Mammary epithelial cell (primary cell): Measurements from ENCODE around the gene PCYOX1L.

ENCODE experiments used
- EZH2 ChIP-seq: IDR thresholded peaks from 2 replicates; pipeline ENCODE4 v1.6.1; 2012; ENCODE audit warnings: low read length, inconsistent platforms, borderline replicate concordance
- TF ChIP-seq, protein P1 (sequence below), 2 donors: IDR thresholded peaks in 1 of 2; conservative IDR thresholded peaks in 1 of 2; 2 replicates each; pipeline ENCODE4 v1.5.1; 2011 to 2012; ENCODE audit warnings: inconsistent platforms in 2 of 2, low read length in 2 of 2, mild to moderate bottlenecking in 2 of 2, control low read depth in 1 of 2, low read depth in 1 of 2; ENCODE audit not compliant: insufficient read depth in 1 of 2; ENCODE audit errors: extremely low read depth in 1 of 2

DNA sequence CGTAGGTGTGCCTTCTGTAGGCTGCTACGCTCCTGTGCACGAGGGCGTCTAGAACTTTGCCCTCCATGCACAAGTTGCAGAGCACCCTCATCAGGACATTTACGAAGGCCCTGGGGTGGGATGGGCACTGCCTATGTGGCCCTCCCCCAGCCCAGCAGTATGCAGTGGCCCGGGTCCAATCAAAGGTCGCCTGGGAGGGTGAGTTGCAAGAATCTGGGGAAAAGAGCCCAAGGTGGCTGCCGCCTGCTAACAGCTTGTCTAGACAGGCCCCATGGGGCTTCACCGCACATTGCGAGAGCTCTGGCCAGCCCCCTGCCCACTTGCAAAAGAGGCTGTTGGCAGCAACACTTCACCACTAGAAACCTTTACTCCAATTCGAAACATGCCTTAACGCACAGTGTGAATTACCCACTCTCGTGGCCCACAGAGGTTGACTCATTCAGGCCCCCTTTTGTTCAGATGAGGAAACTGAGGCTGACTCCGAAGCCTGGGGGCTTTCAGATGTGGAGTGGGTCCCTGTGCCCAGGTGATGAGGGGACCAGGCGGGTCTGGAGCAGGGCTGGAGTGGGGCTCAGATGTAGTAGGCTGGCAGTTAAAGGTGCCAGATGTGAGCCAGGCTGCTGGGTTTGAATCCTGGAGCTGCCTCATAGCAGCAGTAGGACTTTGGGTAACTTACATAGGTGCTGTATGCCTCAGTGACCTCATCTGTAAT is 53.0 kb downstream of the PCYOX1L start:
- TF ChIP-seq, protein P1, sequence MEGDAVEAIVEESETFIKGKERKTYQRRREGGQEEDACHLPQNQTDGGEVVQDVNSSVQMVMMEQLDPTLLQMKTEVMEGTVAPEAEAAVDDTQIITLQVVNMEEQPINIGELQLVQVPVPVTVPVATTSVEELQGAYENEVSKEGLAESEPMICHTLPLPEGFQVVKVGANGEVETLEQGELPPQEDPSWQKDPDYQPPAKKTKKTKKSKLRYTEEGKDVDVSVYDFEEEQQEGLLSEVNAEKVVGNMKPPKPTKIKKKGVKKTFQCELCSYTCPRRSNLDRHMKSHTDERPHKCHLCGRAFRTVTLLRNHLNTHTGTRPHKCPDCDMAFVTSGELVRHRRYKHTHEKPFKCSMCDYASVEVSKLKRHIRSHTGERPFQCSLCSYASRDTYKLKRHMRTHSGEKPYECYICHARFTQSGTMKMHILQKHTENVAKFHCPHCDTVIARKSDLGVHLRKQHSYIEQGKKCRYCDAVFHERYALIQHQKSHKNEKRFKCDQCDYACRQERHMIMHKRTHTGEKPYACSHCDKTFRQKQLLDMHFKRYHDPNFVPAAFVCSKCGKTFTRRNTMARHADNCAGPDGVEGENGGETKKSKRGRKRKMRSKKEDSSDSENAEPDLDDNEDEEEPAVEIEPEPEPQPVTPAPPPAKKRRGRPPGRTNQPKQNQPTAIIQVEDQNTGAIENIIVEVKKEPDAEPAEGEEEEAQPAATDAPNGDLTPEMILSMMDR (conservative IDR thresholded peaks at IDR 0.05 in 1 of 2, IDR thresholded peaks at IDR 0.05 in 1 of 2; ENCODE audit: extremely low read depth in 1 of 2, insufficient read depth in 1 of 2, low read depth in 1 of 2, low read length in 2 of 2), result no peak
- no peak for TF ChIP-seq EZH2
